Measurements from ENCODE around the gene HDHD5.

The HDHD5 gene

GRCh38 chr22:17120281-17120680 lies 38.8 kb downstream of the HDHD5 start:
- peak; percentile 20 to 39 for DNase-seq (ENCODE audit: low read depth in 2 of 2)

DNA sequence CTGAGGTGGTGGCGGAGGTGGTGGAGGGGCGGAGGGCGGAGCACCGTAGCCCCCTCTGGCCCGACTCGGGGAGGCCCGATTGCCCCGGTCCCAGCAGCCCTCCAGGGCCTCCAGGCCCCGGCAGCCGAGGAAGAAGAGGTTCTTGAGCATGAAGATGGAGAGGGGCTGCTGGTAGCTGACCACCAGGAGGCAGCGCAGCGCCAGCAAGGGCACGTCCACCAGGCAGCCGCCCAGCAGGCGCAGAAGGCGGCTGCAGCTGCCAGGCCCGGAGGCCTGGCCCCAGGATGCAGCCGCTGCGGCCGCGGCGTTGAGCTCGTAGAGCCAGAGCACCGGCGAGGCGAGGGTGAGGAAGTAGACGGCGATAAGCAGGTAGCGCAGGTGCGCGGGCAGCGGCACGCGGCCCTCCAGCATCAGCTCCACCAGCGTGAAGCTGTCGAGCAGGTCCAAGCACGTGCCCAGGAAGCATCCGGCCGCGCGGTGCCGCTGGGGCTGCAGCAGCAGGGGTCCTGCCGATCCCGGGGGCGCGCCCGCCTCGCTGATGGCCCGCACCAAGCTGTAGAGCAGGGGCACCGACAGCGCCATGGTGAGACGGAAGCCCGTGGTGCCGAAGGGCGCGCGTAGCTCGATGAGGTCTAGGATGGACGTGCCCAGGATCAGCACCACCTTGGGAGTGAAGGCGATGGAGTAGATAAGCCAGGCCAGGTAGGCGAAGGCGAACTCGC lies 39.4 kb downstream of the HDHD5 start:
- DNase-seq (ENCODE audit: low read depth in 2 of 2), result no peak

- DNase-seq (ENCODE audit: low read depth in 2 of 2), result no peak
Measured at GRCh38 chr22:17118342-17118741, 40.7 kb downstream of the HDHD5 start.

GRCh38 chr22:17117890-17118289 lies 41.2 kb downstream of the HDHD5 start:
- no peak for DNase-seq (ENCODE audit: low read depth in 2 of 2)

DNA sequence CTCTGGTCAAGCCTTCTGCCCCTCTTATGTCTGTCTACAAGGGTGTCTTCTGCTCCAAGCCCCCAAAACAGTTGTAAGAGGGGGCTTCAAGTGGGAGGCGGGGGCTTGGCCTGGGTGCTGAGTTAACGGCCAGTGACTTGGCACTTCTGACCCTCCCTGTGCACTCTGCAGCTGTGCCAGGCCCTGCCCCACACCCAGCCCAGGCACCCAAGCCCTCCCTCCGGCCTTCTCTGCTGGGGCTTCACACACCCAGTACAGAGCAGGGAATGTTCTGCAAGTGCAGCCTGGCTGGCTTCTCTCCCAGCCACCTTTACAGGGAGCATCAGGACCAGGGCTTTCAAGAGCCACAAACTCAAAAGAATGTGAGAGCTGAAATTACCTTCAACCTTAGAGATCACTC lies 41.7 kb downstream of the HDHD5 start:
- no peak for DNase-seq (ENCODE audit: low read depth in 2 of 2)

DNA sequence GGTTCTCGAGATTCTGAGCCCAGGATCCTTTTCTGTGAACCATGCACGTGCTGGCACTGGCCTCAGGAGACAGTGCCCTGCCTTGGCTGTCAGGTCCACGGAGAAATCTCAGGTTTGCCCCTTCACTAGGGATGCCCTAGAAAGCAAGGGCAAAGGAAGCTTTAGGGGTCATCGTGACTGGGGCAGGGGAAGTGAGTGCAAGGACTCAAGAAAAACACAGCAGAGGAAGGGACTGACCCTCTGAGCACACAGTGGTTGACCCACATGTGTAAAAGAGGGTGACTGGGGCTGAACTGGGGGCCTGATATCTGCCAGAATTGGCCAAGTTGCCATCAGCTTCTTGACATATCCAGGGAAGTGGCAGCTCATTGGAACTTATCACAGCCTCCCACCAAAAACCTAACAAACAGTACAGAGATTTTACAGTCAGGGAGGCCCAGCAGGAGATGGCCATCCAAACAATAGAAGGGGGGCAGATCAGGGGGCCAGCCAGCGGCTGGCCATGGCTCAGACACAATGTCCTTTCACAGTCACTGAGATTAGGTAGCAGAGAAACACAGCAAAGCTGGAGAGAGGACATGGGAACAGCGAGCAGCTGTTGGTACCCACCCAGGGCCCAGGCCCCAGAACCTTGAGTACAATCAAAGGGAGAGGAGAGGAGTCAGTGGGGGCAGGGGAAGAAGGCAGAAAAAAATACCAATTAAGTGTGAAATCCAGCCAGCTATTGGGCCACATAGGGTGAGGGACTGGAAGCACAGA lies 42.3 kb downstream of the HDHD5 start:
- no peak for DNase-seq (ENCODE audit: low read depth in 2 of 2)

GRCh38 chr22:17115945-17116565 lies 43.0 kb downstream of the HDHD5 start:
- no peak for DNase-seq (ENCODE audit: low read depth in 2 of 2)

GRCh38 chr22:17115236-17115635 lies 43.8 kb downstream of the HDHD5 start:
- no peak for DNase-seq (ENCODE audit: low read depth in 2 of 2)

GRCh38 chr22:17114898-17115235 lies 44.2 kb downstream of the HDHD5 start:
- DNase-seq (ENCODE audit: low read depth in 2 of 2), result no peak

DNA sequence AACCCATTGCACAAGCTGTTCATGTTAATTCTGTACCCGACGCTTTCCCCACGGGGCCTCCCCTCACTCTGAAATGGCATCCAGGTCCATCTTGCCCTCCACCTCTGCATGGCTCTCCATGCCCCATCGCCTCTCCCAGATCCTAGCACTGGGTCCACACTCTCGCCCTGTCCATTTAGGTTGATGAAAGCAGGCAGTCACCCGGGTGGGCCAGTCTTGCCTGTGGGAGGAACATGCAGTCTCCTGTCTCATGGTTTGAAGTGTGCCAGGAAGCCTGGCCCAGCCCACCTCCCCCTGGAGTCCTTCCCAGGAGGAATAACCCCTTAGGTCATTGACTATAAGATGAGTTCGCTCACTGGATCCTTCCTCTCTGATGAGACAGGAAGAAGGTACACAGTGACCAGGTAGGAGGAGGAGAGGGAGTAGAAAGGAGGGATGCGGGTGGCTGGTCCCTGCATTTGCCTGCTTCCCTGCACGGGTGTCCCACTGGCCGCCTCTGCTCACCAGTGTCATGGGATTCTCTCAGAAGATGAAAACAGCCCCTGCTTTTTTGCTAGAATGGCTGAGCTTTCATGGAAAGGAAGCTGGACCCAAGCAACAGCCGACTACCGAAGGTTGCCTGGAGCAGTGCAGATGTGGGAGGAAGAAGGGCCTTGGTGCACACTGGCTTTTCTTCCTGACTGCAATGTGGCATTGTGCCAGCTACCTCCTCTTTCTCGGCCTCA lies 44.7 kb downstream of the HDHD5 start:
- DNase-seq (ENCODE audit: low read depth in 2 of 2), result no peak

- no peak for DNase-seq (ENCODE audit: low read depth in 2 of 2)
Measured at GRCh38 chr22:17113600-17113999, 45.5 kb downstream of the HDHD5 start.

DNA sequence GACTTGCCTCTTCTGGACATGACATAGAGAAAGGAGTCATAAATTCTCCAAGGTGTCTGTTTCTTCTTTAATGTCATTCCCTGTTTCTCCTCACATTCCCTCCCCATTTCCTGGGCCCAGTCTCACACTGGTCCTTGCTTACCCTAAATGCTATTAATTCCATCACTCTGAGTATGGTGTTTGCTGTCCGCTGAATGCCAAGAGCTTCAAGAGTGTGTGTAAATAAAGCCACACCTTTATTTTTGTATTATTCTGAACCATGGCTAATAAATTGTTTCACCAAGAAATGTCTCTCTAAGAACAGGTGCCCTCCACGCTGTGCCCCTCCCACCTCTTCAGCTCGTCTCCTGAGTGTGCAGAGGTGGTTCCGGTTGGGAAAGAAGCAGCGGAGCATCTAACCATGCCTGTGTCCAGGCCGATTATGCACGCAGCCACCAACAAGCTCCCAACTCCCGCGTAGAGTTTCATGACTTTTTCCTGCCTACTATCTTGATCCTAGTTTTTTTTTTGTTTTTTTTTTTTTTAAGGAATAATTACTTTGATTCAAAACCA lies 46.5 kb downstream of the HDHD5 start:
- no peak for DNase-seq (ENCODE audit: low read depth in 2 of 2)

GRCh38 chr22:17110791-17111550 lies 48.1 kb downstream of the HDHD5 start:
- no peak for DNase-seq (ENCODE audit: low read depth in 2 of 2)

GRCh38 chr22:17109976-17110375 lies 49.1 kb downstream of the HDHD5 start:
- no peak for DNase-seq (ENCODE audit: low read depth in 2 of 2)

- DNase-seq (ENCODE audit: low read depth in 2 of 2), result no peak
Measured at GRCh38 chr22:17109113-17109865, 49.8 kb downstream of the HDHD5 start.

GRCh38 chr22:17108256-17109112 lies 50.6 kb downstream of the HDHD5 start:
- no peak for DNase-seq (ENCODE audit: low read depth in 2 of 2)

- DNase-seq (ENCODE audit: low read depth in 2 of 2), result no peak
Measured at GRCh38 chr22:17107547-17107810, 51.6 kb downstream of the HDHD5 start.

GRCh38 chr22:17106785-17107546 lies 52.1 kb downstream of the HDHD5 start:
- DNase-seq (ENCODE audit: low read depth in 2 of 2), result no peak

- no peak for DNase-seq (ENCODE audit: low read depth in 2 of 2)
Measured at GRCh38 chr22:17106161-17106784, 52.8 kb downstream of the HDHD5 start.

Data from stimulated activated CD8-positive, alpha-beta memory T cell treated with anti-CD3 and anti-CD28 coated beads, Interleukin-2, amount 100 ng/mL, for 1 hour (primary cell).